ENCODE data around the gene TMEM17.

DNA sequence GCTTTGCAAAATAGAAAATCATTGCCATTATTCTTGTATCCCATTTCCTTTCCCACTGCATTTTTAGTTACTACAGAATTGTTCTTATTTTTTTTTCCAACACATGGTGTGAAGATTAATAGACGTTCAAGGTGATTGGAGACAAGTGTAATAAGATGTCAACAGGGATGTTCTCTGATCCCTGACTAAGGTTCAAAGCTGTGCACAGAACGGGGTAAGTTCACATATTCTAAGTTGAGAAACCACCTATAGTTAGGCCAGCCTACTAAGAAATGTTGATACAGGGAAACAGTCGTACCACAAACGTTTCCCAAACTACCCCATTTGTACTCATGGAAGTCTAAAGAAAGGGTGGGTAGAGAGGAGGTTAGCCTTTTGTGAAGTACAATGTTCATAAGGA is 6.4 kb upstream of the TMEM17 start:
- TF ChIP-seq, protein P1, sequence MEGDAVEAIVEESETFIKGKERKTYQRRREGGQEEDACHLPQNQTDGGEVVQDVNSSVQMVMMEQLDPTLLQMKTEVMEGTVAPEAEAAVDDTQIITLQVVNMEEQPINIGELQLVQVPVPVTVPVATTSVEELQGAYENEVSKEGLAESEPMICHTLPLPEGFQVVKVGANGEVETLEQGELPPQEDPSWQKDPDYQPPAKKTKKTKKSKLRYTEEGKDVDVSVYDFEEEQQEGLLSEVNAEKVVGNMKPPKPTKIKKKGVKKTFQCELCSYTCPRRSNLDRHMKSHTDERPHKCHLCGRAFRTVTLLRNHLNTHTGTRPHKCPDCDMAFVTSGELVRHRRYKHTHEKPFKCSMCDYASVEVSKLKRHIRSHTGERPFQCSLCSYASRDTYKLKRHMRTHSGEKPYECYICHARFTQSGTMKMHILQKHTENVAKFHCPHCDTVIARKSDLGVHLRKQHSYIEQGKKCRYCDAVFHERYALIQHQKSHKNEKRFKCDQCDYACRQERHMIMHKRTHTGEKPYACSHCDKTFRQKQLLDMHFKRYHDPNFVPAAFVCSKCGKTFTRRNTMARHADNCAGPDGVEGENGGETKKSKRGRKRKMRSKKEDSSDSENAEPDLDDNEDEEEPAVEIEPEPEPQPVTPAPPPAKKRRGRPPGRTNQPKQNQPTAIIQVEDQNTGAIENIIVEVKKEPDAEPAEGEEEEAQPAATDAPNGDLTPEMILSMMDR (IDR thresholded peaks at IDR 0.05) = no peak
- TF ChIP-seq POLR2A (IDR thresholded peaks at IDR 0.05) = no peak

Measured in testis (tissue), 2 donors.